PC-9 (cell line): ENCODE data around the gene NOSIP. TPM values are rescaled to one million over a fixed set of nuclear protein-coding genes. Genes with fewer than 3 reads are reported as not detected.

Experiments
- total RNA-seq: library from RNA; stranded (reverse); gene quantifications from 2 replicates; pipeline ENCODE4 v1.2.3, GENCODE V29; 2021

NOSIP gene
- total RNA-seq, 1 experiment from 2014 or later: 71.3 TPM

Other genes with a start within 250 kb of the NOSIP start
- gene CD37, start 245.2 kb downstream of the NOSIP start, total RNA-seq: not detected in 2 replicates
- gene TEAD2, start 218.1 kb downstream of the NOSIP start, total RNA-seq: 55.5 and 55.6 TPM in 2 replicates
- gene DKKL1, start 216.7 kb downstream of the NOSIP start, total RNA-seq: 0.85 TPM in 1 of 2 replicates, not detected in the other
- 0.39 TPM in 1 of 2 replicates, not detected in the other for gene KASH5, start 192.3 kb downstream of the NOSIP start, total RNA-seq
- not detected in 2 replicates for gene PTH2, start 157.1 kb downstream of the NOSIP start, total RNA-seq
- gene GFY, start 155.2 kb downstream of the NOSIP start, total RNA-seq: not detected in 2 replicates
- 0.68 and 0.70 TPM in 2 replicates for gene SLC17A7, start 139.0 kb downstream of the NOSIP start, total RNA-seq
- gene PIH1D1, start 128.7 kb downstream of the NOSIP start, total RNA-seq: 156 and 184 TPM in 2 replicates
- 40.9 and 66.8 TPM in 2 replicates for gene ALDH16A1, start 127.3 kb downstream of the NOSIP start, total RNA-seq
- gene FLT3LG, start 106.3 kb downstream of the NOSIP start, total RNA-seq: 5.1 and 5.3 TPM in 2 replicates
- gene RPL13A, start 92.9 kb downstream of the NOSIP start, total RNA-seq: 2,360 and 3,865 TPM in 2 replicates
- gene RPS11, start 84.1 kb downstream of the NOSIP start, total RNA-seq: 1,702 and 2,282 TPM in 2 replicates
- gene FCGRT, start 67.9 kb downstream of the NOSIP start, total RNA-seq: 4.8 and 6.7 TPM in 2 replicates
- 0.75 and 0.96 TPM in 2 replicates for gene RCN3, start 52.6 kb downstream of the NOSIP start, total RNA-seq
- gene PRRG2, start 760 bp upstream of the NOSIP start, total RNA-seq: 16.2 TPM in 2 replicates
- 40.4 and 41.3 TPM in 2 replicates for gene PRR12, start 10.6 kb upstream of the NOSIP start, total RNA-seq
- 36.6 and 40.6 TPM in 2 replicates for gene RRAS, start 59.6 kb upstream of the NOSIP start, total RNA-seq
- gene SCAF1, start 61.7 kb upstream of the NOSIP start, total RNA-seq: 86.9 and 91.3 TPM in 2 replicates
- gene IRF3, start 85.3 kb upstream of the NOSIP start, total RNA-seq: 181 and 220 TPM in 2 replicates
- gene BCL2L12, start 85.4 kb upstream of the NOSIP start, total RNA-seq: 80.3 and 84.8 TPM in 2 replicates
- gene PRMT1, start 96.7 kb upstream of the NOSIP start, total RNA-seq: 228 and 261 TPM in 2 replicates
- 9.5 and 14.2 TPM in 2 replicates for gene ADM5, start 109.0 kb upstream of the NOSIP start, total RNA-seq
- gene CPT1C, start 110.6 kb upstream of the NOSIP start, total RNA-seq: 1.7 and 2.1 TPM in 2 replicates
- gene TSKS, start 182.8 kb upstream of the NOSIP start, total RNA-seq: not detected in 2 replicates
- 91.8 and 95.1 TPM in 2 replicates for gene AP2A1, start 186.4 kb upstream of the NOSIP start, total RNA-seq
- gene FUZ, start 232.7 kb upstream of the NOSIP start, total RNA-seq: 50.0 and 60.4 TPM in 2 replicates
- 92.2 and 99.6 TPM in 2 replicates for gene MED25, start 237.7 kb upstream of the NOSIP start, total RNA-seq